Spinal cord (tissue), 10 donors: ENCODE results near the gene FREM1. TPM values are rescaled to one million over a fixed set of nuclear protein-coding genes. Genes with fewer than 3 reads are reported as not detected.

Experiments used
- DNase-seq, 6 donors: peaks; one replicate each; pipeline versions ENCODE4 v3.0.0 to v3.0.0-alpha.2; 2013 to 2015; ENCODE audit warnings: low spot score in 6 of 6, low read depth in 4 of 6
- H3K27ac ChIP-seq: one replicate; pipeline ENCODE4 v1.5.1; 2013; ENCODE audit warnings: low read depth, low read length, control low read depth
- H3K27me3 ChIP-seq: one replicate; pipeline ENCODE4 v1.6.1; 2013; ENCODE audit warnings: low read length; ENCODE audit not compliant: control insufficient read depth, insufficient read depth
- H3K36me3 ChIP-seq: one replicate; pipeline ENCODE4 v1.6.1; 2013; ENCODE audit warnings: low read length; ENCODE audit not compliant: control insufficient read depth, insufficient read depth
- H3K4me1 ChIP-seq: one replicate; pipeline ENCODE4 v1.6.1; 2013; ENCODE audit warnings: low read length; ENCODE audit not compliant: control insufficient read depth, insufficient read depth
- H3K4me3 ChIP-seq: one replicate; pipeline ENCODE4 v1.5.1; 2013; ENCODE audit warnings: low read depth, low read length, control low read depth
- H3K9me3 ChIP-seq: one replicate; pipeline ENCODE4 v1.6.1; 2013; ENCODE audit warnings: low read length; ENCODE audit not compliant: control insufficient read depth, insufficient read depth
- WGBS: methylation state at CpG from one replicate; pipeline ENCODE4 v1.1.5; 2013; ENCODE audit warnings: missing lambda C conversion rate; ENCODE audit not compliant: insufficient coverage; 5-methylcytosine and 5-hydroxymethylcytosine counted together
- polyA plus RNA-seq, 2 donors: library from polyadenylated mRNA; unstranded; fragments of 120-200 nt; gene quantifications; one replicate each; pipeline ENCODE4 v1.2.1, GENCODE V29; 2013; ENCODE audit not compliant: insufficient read length in 2 of 2
- total RNA-seq, 2 donors: library from RNA; depleted of rRNA in 1 of 2; stranded (reverse); fragments of 120-200 nt in 1 of 2; fragments of >200 nt in 1 of 2; gene quantifications; one replicate each; pipeline versions ENCODE4 v1.2.3 to v1.2.4, GENCODE V29; 2013 to 2014
- donor health status: healthy.

Gene FREM1
- total and polyA plus RNA-seq, 4 donors, result 20.8 to 41.5 (median 35.6) TPM

DNA sequence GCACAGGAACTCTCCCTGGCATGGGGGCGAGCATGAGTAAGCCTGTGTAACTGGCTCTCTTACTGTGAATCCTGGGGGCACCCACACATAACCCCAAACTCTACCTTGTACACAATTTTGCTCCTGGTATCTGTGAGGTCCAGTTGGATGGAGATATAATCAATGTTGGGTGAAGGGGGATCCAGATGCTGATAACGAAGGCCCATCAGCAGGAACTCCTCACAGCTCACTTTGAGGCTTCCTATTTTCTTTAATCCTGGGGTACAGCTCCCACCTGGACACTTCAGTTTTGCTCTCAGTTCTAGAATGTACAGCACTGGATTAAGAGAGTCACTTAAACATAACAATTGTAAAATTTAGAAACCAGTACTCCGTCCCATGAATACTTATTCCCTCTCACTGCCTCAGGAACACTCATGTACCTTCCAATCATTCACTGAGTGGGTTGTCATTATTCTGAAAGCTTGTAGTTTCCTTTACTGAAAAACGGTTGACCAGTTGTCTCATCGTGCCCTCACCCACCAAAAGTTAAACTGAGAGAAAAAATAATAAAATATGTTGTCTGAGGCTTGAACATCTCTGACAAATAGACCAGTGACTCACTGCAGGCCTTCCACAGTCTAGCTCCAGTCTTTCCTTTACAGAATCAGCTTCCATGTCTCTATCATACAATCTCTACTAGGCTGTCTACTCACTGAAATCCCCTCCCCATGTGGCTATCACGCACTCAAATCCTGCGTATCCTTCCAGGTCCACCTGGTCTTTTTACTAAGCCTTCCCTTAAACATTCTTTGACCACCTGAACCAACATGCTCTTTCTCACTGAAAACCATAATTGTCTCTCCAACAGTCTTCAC, 52.6 kb downstream of the FREM1 start:
- no peaks in the 10 kb centered on the region for H3K9me3 ChIP-seq
- H3K27ac ChIP-seq, result no peak overlapping the region
- no peak overlapping the region for H3K4me3 ChIP-seq
- DNase-seq, result no peak
- H3K27me3 ChIP-seq, result no peaks in the 10 kb centered on the region
- 100% methylated on average over 2 of the region's 7 CpGs for WGBS
- H3K36me3 ChIP-seq, result no peaks in the 10 kb centered on the region
- H3K4me1 ChIP-seq, result no peaks in the 10 kb centered on the region

DNA sequence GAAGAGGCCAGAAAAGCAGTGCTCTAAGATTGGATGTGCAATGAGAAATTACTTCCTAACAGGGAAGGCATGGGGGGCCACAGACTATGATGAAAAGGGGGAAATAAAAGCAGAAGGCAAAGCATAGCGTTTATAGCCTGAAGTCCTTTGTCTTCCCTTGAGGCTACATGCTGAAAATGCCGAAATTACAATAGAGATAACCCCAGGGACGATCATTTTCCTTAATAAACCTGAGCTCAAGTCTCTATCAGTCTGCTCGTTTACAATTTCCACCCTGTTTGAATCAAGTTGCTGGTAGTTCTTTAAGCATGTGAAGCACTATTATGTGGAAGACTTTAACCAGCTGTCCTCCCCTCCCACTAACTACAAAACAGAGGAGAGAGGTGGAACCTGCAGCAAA, 60.4 kb downstream of the FREM1 start:
- peaks cover 3% of the 10 kb centered on the region for H3K4me1 ChIP-seq
- DNase-seq, result peak in 1 of 6 donors; percentile 85
- 14% methylated on average over 1 of the region's 4 CpGs for WGBS

DNA sequence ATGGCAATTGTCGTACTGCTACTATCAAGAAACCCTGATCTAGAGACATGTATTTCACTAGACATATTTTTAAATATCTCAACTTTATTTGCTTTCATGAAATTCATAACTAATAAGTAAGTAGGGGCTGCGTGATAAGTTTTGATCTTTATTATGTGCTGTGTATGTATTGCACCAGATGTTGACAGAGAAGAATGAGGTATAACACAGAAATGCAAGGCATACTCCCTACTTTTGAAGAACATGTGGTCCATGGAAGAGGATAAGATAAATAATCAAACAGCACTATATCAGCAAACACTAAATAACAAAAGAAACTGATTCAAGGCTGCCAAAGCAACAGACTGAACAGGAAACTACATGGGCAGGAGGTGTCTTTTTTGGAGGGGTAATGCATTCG, 60.9 kb downstream of the FREM1 start:
- H3K4me3 ChIP-seq, result no peak overlapping the region
- no peaks in the 10 kb centered on the region for H3K9me3 ChIP-seq
- peaks cover 3% of the 10 kb centered on the region for H3K4me1 ChIP-seq
- no peak overlapping the region for H3K27ac ChIP-seq
- no CpG with 5 or more reads among the region's 3 CpGs for WGBS
- H3K36me3 ChIP-seq, result peaks cover 4% of the 10 kb centered on the region
- no peak for DNase-seq
- no peaks in the 10 kb centered on the region for H3K27me3 ChIP-seq

More for the DNA sequence above, 60.4 kb downstream of the FREM1 start:
- Histone ChIP-seq H3K9me3 (no peaks in the 10 kb centered on the region), H3K27me3 (no peaks in the 10 kb centered on the region), H3K36me3 (peaks cover 4% of the 10 kb centered on the region), H3K27ac (no peak overlapping the region), H3K4me3 (no peak overlapping the region)

DNA sequence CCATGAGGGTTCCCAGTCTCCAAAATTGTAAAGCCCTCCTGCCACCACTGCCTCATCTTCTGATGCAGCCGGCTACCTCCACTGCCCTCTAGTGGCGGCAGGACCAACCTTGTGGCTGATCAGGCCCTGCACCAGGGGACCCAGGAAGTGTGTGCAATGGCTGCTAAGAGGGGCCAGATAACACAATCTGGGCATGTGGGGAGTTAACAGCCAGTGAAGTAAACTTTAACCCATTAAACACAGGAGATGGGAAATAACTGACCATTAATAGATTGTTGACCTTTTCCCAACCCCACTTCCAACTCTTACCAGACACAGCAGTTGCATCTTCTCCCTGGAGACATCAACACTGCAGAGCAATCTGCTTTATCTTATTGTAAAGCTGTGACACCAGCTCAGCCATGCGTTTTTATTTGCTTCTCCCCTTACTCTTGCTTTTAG, 63.3 kb downstream of the FREM1 start:
- peak in 2 of 6 donors; percentile 30 to 48 for DNase-seq
- Histone ChIP-seq H3K4me1 (peaks cover 3% of the 10 kb centered on the region), H3K27me3 (no peaks in the 10 kb centered on the region), H3K9me3 (no peaks in the 10 kb centered on the region), H3K4me3 (no peak overlapping the region), H3K36me3 (peaks cover 7% of the 10 kb centered on the region), H3K27ac (no peak overlapping the region)
- WGBS, result 0% methylated on average over 2 of the region's 3 CpGs

DNA sequence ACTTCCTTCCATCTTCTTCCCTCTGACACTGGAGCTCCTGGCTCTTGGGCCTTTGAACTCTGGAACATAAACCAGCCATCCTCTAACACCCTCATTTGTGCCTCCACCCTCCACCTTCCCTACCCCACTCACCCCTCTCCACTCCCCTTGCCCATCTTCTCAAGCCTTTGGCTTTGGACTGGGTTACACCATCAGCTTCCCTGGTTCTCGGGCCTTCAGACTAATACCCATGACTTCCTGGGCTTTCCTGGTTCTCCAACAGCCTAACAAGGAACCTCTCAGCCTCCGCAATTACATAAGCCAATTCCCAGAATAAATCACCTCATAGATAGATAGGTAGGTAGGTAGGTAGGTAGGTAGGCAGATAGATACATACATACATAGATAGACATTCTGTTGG, 67.1 kb downstream of the FREM1 start:
- Histone ChIP-seq H3K4me1 (peaks cover 3% of the 10 kb centered on the region), H3K27me3 (no peaks in the 10 kb centered on the region), H3K27ac (no peak overlapping the region), H3K4me3 (no peak overlapping the region), H3K36me3 (peaks cover 7% of the 10 kb centered on the region), H3K9me3 (no peaks in the 10 kb centered on the region)
- DNase-seq, result no peak
- WGBS, result 100% methylated on average over 1 of the region's 2 CpGs

DNA sequence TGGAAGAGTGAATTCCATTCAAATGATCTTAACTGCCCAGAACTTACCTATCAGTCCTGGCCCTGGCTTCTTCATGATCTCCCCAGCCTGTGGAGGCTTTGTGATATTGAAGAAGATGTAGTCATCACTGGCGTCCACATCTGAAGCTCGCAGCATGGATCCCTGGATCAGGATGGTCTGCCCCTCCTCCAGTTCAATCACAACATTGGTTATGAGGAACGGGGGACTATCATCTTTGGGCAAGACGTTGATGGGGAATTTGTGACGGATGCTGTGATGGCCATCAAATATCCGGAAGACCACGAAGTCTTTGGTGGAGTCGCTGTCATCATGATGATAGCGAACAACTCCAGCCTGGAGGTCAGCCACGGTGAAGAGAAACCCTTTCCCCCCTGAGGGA, 68.0 kb downstream of the FREM1 start:
- Histone ChIP-seq H3K27ac (no peak overlapping the region), H3K27me3 (no peaks in the 10 kb centered on the region), H3K9me3 (no peaks in the 10 kb centered on the region), H3K4me3 (no peak overlapping the region), H3K36me3 (peaks cover 7% of the 10 kb centered on the region), H3K4me1 (peaks cover 3% of the 10 kb centered on the region)
- DNase-seq, result no peak
- 97% methylated on average over 8 of the region's 10 CpGs for WGBS

DNA sequence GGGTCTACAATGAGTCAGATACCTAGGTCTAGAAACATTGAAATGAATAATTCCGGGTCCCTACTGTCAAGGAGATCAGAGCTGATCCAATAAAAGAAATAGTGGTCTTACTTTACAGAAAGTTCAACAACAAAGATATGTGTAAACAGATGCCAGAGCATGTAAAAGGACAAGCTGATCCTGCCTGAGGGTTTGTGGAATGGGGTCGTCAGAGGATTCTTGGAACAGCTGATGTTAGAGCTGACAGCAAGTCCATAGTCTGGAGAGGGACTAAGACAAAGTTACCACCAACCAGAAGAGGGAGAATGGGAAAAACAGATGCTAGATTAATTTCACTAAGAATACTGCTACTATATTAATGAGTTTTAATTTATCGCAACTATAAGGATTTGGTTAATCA, 71.5 kb downstream of the FREM1 start:
- Histone ChIP-seq H3K4me1 (no peaks in the 10 kb centered on the region), H3K27me3 (no peaks in the 10 kb centered on the region), H3K36me3 (peaks cover 3% of the 10 kb centered on the region), H3K9me3 (no peaks in the 10 kb centered on the region), H3K27ac (no peak overlapping the region), H3K4me3 (no peak overlapping the region)
- WGBS, result no CpG with 5 or more reads among the region's 3 CpGs
- DNase-seq, result no peak

DNA sequence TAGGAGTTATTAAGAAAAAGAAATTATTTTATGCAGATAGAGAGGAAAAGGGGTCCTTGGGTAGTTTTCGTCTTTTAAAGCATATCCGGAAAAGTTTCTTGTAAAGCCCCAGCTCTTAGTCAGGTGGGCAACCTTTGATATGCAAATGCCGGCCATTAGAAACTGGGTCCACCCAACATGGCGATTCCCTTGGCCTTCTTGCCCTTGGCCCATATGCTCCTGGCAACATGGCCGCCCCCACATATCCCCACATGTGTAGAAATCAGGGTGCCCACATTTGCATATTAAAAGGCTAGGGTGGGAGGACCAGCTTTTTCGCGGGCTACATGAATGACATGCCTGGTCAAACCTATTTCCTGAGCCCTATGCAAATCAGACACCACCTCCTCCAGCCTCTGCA, 73.3 kb downstream of the FREM1 start:
- Histone ChIP-seq H3K27ac (no peak overlapping the region), H3K4me3 (no peak overlapping the region), H3K36me3 (no peaks in the 10 kb centered on the region), H3K4me1 (no peaks in the 10 kb centered on the region), H3K27me3 (no peaks in the 10 kb centered on the region), H3K9me3 (no peaks in the 10 kb centered on the region)
- WGBS, result 97% methylated on average over 5 of the region's 7 CpGs
- DNase-seq, result no peak

DNA sequence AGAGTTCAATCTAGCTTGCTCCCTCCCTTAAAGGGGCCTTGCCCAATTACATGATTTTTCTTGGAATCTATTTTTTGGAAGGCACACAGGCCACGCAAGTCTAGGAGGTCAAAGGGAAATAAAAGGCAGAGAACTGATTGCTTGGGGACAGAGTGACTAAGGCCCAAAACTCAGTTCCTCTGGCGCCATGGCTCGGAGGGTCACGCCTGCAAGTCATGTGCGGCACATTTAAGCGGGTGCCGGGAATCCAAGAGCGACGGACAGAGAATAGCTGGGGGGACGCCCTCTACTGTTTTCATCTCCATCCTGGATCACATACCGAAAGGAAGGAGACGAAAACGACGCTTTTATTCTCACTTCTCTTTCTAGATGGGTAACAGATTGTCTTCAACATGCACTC, 78.6 kb downstream of the FREM1 start:
- WGBS, result 95% methylated on average over 11 of the region's 14 CpGs
- H3K4me3 ChIP-seq, result no peak overlapping the region
- no peak overlapping the region for H3K27ac ChIP-seq
- H3K9me3 ChIP-seq, result peaks cover 1% of the 10 kb centered on the region
- no peaks in the 10 kb centered on the region for H3K27me3 ChIP-seq
- no peaks in the 10 kb centered on the region for H3K4me1 ChIP-seq
- no peak for DNase-seq
- peaks cover 3% of the 10 kb centered on the region for H3K36me3 ChIP-seq

DNA sequence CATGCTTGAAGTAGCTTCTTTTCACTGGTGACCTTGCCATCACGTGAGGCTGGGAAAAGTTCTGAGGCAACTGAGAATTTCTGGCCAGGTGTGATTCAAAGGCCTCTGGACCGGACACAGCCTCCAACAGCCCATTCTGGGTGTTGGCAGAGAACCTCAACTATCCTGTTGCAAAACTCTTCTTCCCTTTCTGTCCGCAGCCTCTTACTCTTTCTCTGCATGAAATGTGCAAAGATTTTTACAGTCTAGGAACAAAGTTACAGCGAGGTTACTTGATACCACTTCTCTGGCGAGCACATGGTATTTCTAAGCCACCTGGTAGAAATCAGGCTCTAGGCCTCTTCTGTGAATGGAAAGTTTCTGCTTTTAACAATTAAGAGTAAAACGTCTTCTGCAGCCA, 79.2 kb downstream of the FREM1 start:
- Histone ChIP-seq H3K27me3 (no peaks in the 10 kb centered on the region), H3K9me3 (peaks cover 1% of the 10 kb centered on the region), H3K4me1 (no peaks in the 10 kb centered on the region), H3K27ac (no peak overlapping the region), H3K36me3 (peaks cover 3% of the 10 kb centered on the region), H3K4me3 (no peak overlapping the region)
- DNase-seq, result no peak
- 93% methylated on average over 4 of the region's 6 CpGs for WGBS
